ENCODE measurements around the gene SND1.
"Not testable (repeated sequence)": the region's sequence is repeated elsewhere in the genome, so short reads cannot be mapped to it uniquely, and the experiment has no call there.

Gene SND1

DNA sequence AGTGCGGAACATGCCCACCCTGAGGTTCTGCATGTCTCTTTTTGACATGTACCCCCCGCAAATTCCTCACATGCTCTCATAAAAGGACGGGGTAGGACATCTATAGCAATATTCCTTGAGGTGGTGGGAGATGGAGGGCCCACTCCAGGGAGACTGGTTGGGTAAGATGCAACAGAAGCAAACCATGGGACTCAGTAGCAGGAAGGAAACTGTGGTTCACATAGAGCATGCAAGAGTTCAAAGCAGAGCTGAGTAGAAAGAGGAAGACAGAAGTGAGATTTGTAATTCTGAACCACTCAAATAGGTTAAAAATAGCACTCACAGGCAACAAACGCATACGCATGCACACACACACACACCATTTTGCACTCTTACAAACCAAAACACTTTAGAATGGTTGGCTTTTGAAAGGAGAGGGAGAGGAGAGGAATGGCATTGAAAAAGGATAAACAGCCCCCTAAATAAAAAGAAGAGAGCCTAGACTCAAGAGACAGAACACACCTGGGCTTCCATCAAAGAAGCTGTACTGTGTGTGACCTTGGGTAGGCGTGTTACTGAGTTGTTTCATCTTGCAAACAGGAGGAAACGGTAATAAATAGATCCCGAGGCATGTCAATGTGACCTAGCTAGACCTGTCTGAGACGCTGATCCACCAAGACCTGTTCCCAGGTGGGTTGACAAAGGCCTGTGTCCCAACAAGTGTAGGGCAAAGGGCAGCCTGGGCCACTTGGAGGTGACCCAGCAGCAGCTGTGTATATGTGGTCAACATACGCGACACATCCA is 456.8 kb downstream of the SND1 start:
- DNase-seq = no peak

DNA sequence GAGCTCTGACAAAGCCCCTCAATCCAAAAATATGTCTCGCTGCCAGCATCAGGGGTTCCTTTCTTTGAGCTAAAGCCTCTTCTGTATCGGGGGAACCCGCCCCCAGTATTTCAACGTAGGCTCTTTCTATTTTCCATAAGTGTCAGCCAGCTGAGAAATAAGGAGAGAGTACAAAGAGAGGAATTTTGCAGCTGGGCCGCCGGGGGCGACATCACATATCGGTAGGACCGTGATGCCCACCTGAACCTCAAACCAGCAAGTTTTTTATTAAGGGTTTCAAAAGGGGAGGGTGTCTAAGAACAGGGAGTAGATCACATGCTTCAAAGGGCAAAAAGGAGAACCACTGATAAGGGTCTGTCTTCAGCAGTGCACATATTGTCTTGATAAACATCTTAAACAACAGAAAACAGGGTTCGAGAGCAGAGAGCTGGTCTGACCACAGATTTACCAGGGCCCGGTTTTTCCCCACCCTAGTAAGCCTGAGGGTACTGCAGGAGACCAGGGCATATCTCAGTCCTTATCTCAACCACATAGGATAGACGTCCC is 457.5 kb downstream of the SND1 start:
- DNase-seq = not testable (repeated sequence)

DNA sequence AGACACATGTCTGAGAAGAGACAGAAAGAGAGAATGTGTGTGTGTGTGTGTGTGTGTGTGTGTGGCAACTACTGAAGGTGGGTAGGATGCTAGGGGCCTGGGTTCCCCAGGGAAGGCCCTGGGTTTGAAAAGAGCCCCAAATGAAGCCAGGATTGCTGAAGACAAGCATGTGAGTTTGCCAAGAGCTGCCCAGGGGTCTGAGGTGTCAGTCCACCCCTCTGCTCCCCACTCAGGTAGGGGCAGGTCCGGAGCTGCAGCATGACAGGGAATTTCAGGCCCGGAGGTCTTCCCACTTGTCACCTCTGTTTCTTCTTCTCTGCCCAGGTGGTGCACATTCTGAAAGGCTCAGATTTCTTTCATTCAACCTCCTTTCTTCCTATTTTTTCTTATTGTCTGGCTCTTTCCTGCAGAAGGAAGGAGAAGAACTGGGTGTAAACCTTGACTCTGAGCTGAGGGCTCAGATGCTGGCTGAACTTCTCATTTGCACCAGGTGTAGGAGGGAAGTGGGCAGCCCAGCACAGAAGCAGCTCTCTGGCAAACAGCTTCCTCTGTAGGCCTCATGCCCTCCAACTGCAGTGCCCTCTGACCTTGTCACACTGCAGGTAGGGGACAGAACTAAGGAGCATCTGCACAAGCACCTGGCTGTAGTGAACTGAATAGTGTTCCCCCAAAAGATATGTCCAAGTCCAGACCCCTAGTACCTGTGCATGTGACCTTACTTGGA is 458.8 kb downstream of the SND1 start:
- no peak for DNase-seq

- no peak for DNase-seq
Measured at GRCh38 chr7:128112018-128112780, 460.2 kb downstream of the SND1 start.

DNA sequence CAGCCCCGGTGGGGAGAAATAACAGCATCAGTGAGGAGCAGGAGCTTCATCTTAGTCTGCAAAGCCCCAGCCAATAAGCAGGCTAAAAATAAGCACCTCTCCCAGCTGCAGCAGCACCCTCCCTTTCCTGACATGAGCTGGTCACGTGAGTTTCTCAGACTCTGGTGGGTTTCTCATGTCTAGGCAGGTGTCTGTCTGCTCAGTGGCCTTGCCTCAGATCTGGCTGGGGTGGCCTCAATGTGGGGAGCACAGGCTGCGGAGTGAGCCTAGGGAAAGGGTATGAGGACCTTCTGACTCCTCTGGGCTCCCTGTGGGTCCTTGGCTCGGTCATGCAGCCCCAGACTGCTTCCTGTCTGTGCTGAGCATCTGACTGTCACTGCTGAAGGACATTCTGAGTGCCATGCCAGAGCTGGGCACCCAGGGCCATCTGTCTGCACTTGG is 460.8 kb downstream of the SND1 start:
- DNase-seq = no peak

DNA sequence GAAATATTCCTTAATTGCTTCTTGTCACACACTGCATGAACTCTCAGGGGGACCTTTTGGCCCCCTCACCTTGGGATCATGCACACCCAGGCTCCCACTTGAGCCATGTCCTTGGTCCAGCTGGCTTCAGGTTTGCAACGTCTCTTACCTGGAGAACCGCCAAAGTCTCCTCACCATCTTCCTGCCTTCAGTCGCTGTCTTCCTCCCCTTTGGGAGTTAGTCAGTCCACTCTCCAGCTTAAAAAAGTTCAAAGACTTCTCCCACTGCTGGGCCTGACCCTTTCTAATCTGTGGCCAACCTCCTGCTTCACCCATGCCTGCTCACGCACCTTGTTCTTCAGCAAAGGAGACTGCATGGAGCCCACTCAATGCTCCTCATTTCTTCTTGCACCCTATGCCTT is 461.8 kb downstream of the SND1 start:
- DNase-seq = no peak

GRCh38 chr7:128114806-128115205 is 462.8 kb downstream of the SND1 start:
- DNase-seq = no peak

GRCh38 chr7:128115336-128115820 is 463.4 kb downstream of the SND1 start:
- no peak for DNase-seq

DNA sequence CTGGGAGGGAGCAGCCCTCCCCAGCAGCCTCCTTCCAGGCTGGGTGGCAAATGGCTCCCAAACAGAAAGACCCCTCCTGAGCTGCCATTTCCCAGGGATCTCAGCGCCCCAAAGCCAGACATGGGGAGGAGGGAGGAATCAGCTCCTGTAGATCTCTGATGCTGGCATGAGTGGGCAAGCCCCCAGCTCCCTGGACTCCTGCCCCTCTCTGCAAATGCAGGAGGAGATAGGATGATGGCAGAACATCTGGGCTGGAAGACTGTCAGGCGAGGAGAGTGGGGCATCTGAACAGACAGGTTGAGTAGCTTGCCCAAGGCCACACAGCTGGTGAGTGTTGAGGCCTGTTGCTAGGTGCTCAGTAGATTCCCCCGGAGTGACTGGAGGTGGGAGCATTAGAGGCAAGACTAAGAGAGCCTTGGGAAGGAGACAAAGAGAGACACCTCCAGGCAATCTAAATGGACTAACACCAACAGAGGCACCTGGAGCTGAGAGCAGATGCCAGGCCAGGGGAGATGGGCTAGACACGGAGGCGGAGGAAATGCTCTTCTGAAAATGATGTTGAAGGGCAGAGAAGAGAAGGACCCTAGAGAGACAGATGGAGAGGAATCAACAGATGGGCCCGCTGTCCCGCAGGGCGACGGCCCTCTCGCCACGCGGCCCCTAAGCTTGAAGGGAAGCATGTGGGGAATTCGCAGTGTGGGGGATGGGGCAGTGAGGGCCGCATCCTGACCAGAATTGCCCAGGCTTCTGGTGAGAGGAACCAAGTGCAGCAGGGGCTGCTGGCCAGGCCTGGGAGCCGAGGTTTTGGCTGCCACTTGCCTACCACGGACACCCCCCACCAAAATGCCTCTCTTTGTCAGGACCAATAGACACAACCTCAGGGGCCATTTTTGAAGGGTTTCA is 464.1 kb downstream of the SND1 start:
- no peak for DNase-seq

- DNase-seq = no peak
Measured at GRCh38 chr7:128116740-128117139, 464.7 kb downstream of the SND1 start.

DNA sequence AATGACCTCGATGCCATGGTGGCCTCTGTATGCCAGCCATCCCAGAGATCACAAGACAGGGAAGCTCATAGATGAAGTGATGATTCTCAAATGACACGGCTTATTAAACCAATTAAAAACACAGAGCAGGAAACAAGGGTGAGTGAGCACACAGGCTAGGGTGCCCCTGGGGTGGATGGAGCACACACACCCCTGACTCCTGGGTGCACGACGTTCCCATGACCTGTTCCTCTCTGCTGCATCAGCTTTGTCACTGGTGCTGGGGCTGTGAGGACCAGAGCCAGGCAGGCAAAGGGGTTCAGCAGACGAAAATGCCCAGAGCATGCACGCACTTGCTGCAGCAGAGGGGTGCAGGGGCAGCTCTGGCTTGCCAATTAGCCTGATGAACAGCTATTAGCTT is 465.7 kb downstream of the SND1 start:
- DNase-seq = no peak

DNA sequence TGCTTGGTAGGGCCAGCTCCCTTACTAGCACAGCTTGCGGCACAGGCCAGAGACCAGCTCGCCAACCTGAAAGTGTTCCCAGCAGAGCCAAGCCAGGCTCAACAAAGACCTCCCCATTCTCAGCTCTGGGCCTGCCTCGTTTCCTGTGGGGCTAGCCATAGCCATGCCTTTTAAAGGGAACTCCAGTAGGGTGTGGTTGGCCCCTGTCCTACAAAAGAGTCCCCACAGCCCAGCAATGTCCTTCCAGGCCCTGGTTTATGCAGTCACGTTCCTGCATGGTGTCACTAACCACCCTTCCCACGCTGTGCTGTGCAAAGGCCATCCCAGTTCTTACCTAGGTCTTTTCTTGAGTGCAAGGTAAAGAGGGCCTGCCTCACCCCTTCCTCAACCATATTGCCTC is 467.0 kb downstream of the SND1 start:
- no peak for DNase-seq

DNA sequence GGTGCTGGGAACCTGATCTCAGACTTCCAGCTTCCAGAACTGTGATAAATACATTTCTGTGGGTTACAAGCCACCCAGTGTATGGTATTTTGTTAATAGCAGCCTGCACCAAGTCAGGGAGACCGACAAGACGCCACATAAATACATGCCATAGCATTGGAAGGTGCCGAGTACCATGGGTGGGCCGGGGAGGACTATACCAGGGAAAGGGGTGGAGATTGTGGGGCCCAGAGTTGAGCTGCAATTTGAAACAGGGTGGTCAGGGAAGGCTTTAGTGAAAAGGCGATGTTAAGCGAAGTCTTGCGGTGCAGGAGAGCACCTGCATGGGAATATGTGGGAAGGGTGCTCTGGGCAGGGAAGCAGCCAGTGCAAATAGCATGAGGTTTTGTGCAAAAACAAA is 468.1 kb downstream of the SND1 start:
- no peak for DNase-seq

- DNase-seq = no peak
Measured at GRCh38 chr7:128120976-128121490, 469.0 kb downstream of the SND1 start.

DNA sequence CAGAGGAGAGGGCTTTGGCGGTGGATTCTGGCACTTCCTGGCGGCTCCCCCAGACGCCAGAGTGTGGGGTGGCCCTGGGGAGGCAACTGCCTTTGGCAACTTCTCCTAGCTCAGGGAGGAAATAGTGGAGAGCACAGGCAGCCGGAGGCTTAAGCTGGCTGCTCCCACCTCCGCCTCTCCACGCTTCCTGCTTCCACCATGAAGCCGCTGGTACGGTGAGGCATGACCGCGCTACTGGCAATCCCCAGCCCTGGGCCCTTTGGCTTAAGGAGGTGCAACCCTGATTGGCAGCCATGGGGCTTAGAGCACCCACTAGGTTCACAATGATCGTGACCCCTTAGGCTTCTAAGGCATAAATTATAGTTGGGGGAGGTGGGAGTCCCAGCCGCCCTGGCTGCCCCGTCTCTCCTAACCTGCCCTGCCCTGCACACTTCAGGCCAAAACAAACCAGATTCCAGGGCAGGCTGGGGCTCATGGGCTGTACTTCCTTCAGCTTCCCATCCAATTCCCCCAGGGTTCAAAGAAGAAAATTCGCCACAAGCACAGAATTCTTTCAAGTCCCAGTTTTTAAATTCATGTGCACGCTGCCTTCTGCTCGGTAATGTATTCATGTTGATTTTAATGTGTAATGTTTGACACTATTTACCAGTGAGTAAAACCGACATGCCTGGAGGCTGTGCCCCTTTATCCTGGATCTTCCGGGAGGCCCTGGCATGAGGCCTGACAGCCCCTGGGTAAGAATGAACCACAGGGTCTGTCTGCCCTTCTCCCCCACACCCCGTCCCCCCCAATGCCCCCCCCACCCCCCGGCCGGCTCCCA is 469.9 kb downstream of the SND1 start:
- DNase-seq = no peak

GRCh38 chr7:128122576-128123290 is 470.7 kb downstream of the SND1 start:
- DNase-seq = no peak

DNA sequence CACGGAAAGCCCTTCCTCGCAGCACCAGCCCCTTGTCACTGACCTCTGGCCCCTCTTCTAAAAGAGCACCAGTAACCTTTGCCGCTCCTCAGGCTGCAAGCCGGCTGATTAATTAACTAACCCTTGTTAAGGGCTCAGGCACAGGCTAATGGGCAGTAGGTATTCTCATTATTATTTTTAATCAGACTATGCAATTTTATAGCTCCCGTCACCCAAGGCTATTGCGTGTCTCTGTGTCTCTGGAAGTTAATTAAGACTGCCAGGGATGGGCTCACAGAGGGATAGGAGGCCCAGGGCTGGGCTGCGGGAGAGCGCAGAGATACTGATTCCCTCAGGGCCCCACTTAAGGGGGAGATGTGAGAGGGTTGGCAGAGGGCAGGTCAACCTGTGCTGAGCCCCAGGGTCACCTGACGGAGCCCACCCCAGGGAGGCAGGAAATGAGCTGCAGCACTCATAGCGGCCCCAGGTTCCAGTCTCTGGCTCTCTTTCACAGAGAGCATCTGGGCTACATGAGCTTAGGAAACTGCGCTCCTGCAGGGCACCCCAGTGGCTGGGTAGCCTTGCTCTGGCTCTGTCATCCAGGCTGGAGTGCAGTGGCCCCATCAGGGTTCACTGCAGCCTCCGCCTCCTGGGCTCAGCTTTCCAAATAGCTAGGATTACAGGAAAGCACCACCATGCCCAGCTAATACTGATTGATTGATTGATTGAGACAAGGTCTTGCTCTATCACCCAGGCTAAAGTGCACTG is 471.5 kb downstream of the SND1 start:
- no peak for DNase-seq

- DNase-seq = no peak
Measured at GRCh38 chr7:128124786-128125185, 472.8 kb downstream of the SND1 start.

GRCh38 chr7:128125816-128126215 is 473.8 kb downstream of the SND1 start:
- no peak for DNase-seq

GRCh38 chr7:128128401-128128800 is 476.4 kb downstream of the SND1 start:
- DNase-seq = no peak
